Hematopoietic multipotent progenitor cell treated with erythropoietin and hydrocortisone succinate and interleukin-3 and kit ligand, for 17 days (in vitro differentiated cells): Measurements from ENCODE around the gene FNTB.
"Not testable (repeated sequence)": the region's sequence is repeated elsewhere in the genome, so short reads cannot be mapped to it uniquely, and the experiment has no call there.

Source experiments
- DNase-seq: peaks from one replicate; pipeline ENCODE4 v3.0.0-alpha.2; 2015; ENCODE audit warnings: low spot score

The FNTB gene

GRCh38 chr14:65084554-65085505 lies 98.1 kb downstream of the FNTB start:
- DNase-seq = no peak

DNA sequence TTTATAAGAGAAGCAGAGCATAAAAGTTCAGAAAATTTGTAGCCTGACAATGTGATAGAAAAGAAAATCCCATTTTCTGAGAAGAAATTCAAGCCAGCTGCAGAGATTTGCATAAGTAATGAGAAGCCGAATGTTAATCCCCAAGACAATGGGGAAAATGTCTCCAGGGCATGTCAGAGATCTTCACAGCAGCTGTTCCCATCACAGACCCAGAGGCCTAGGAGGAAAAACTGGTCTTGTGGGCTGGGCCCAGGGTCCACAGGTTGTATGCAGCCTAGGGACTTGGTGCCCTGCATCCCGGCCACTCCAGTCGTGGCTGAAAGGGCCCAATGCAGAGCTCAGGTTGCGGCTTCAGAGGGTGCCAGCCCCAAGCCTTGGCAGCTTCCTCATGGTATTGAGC lies 100.0 kb downstream of the FNTB start:
- not testable (repeated sequence) for DNase-seq

- not testable (repeated sequence) for DNase-seq
These were observed 101.1 kb downstream of the FNTB start for GRCh38 chr14:65087835-65088234.

DNA sequence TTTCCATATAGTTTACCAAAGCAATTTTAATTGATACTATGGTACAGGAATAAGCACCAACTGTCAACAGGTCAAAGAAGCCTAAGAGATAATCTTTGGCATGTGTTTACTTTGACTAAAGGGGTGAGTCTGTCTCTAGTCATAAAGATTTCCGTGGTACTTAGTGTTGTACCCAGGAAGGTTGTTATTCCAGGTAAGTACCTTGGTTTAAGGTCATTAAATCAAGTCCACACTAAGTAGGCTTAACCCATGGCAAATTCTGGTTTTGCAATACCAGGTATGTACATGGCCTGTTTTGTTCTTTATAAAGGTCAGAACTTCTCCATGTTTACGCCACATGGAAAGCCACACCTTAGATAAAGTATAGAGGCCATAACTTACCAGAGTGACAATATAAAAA lies 105.7 kb downstream of the FNTB start:
- no peak for DNase-seq

DNA sequence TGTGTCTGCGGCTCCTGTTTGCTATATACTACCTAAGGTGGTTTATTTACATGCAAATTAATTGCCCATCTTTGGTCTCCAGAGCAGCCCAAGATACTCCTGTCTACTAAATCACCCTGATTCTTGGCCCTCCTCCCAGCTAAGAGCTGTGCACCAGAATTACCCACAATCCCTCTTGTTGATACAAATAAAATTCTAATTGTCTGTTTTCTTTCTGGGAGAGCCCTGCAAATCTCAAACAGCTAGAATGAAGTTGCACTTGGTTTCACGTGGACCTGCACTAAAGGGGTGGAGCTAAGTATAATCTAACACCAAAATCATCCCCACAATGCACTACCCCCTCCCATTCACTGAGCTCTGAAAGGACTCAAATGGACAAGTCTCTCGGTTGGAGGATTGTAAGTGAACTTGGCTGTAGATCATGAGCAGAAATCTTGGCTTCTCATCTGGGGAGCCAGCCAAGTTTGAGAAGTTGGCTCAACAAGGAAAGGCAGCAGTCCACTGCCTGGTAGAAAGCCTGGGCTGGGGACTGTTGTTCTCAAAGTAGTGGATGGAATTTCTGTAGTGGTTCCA lies 109.0 kb downstream of the FNTB start:
- DNase-seq = peak; percentile 21

GRCh38 chr14:65096323-65097089 lies 109.8 kb downstream of the FNTB start:
- no peak for DNase-seq

- no peak for DNase-seq
These were observed 111.9 kb downstream of the FNTB start for GRCh38 chr14:65098586-65098985.

GRCh38 chr14:65100922-65101541 lies 114.3 kb downstream of the FNTB start:
- DNase-seq = peak; percentile 16

GRCh38 chr14:65101631-65102440 lies 115.1 kb downstream of the FNTB start:
- DNase-seq = no peak

- DNase-seq = peak; percentile 98
These were observed 115.9 kb downstream of the FNTB start, which contains the start of gene MAX for GRCh38 chr14:65102441-65103149. TSS of gene MAX (minus strand) at chr14:65102517. CDS start at chr14:65102339, 178 bp downstream.

DNA sequence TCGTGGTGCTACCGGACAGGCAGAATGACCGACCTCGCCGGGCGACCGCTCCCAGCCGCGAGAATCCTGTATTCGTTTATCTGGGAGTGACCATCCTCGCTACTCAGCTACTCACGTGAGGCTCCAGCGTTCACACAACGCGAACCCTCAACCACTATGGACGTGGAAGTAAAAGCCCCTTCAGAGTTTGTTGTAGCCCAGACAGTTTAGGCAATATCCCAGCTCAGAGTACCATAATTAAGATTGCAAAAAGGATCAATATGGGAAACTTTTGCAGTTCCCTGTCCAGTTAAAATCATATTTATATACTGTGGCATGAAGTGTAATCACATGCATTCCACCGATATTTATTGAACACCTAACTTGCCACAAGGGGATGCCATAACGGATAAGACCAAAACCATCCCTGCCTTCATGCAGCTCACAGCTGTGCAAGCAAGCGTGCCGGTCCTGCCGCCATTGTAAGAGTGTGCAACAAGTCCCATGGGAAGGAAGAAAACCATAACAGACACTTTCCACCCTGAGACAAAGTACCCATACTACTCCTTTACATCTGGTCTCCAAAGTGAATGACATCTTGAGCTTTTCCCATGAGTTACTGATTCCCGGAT lies 116.6 kb downstream of the FNTB start:
- no peak for DNase-seq

DNA sequence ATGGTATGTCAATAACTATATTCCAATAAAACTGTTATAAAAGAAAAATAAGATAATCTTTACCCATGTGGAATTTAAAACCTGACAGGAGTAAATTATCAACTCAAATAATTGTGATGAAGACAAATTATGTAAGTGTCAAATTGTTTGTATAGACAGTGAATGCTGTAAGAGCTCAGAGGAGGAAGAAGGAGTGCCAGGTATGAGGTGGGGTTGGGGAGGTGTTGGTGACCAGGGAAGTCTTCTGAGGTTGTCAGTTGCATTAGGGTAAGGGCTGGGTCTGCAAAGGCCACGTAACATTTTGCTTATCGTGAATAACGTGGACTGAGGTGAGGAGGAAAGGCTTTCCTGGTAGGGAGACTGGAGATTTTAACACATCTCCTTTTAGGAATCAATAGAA lies 118.1 kb downstream of the FNTB start:
- no peak for DNase-seq

DNA sequence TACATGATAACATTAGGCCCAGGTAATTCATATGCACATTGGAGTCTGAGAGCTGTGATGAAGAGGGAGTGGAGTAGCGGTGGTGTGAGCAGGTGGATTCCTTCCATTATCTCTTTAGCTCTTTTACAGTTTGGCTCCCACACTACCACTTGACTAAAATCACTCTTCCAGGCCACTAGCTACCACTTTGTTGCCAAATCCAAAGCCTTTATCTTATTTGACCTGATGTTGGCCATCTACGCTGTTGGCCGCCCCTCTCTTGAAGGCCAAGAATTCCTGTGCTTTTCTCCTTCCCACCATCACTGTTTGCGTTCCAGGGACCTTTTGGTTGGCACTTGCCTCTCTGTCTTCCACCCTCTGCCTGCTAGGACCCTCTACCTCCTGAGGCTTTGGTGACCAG lies 119.6 kb downstream of the FNTB start:
- DNase-seq = no peak

DNA sequence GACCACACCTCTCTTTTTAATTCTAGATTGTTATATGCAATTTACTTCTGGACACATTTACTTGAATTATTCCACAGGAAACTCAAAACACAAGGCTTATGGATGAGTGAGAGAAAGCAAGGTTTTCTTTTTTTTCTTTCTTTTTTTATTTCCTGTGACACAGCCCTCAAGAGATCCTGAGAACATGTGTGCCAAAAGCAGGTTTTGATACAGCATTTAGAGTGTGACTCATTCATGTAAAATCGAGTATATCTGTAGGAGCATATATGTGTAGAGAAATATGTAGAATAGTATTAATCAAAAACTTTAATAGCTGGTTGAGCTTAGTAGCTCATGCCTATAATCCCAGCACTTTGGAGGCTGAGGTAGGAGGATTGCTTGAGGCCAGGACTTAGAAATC lies 120.0 kb downstream of the FNTB start:
- DNase-seq = no peak

GRCh38 chr14:65107200-65107599 lies 120.5 kb downstream of the FNTB start:
- DNase-seq = no peak

DNA sequence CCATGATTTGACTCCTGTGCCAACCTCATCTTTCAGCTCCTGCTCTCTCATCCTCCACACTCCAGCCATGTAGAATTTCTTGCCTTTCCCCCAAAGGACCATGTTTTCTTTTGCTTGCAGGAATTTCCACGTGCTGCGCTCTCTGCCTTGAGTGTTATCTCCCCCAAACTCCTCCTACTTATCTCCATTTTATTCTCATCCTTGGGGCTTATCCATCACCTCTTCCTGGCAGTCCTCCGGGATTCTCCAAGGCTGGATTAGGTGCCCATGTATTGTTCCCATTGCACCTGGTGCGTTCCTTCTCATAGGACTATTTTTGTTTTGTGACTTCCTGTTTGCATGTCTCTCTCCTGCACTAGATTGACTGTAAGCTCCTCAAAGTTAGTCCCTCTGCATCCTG lies 122.7 kb downstream of the FNTB start:
- no peak for DNase-seq

GRCh38 chr14:65110525-65110924 lies 123.8 kb downstream of the FNTB start:
- no peak for DNase-seq
